ENCODE data around the gene INPP5D. TPM values are rescaled to one million over a fixed set of nuclear protein-coding genes. Genes with fewer than 3 reads are reported as not detected.

INPP5D gene
- total and polyA plus RNA-seq, 7 experiments from 2014 or later, result 41.0 to 232 (median 122) TPM

GRCh38 chr2:233039212-233039845 lies 20.8 kb upstream of the INPP5D start:
- Histone ChIP-seq H3K4me1 (ENCODE audit: control insufficient read depth in 2 of 2, insufficient read depth in 2 of 2, low read length in 2 of 2) (no peaks in the 10 kb centered on the region), H3K27me3 (ENCODE audit: control insufficient read depth in 2 of 2, insufficient read depth in 2 of 2, low read length in 2 of 2) (no peaks in the 10 kb centered on the region), H3K27ac (ENCODE audit: low read depth, low read length) (no peak overlapping the region), H3K4me3 (ENCODE audit: low read length) (no peak overlapping the region), H3K9me3 (ENCODE audit: control insufficient read depth in 2 of 3, low read length in 3 of 3) (no peaks in the 10 kb centered on the region), H3K36me3 (ENCODE audit: control insufficient read depth in 2 of 3, insufficient read depth in 3 of 3, low read length in 3 of 3) (no peaks in the 10 kb centered on the region)
- ATAC-seq (no peak), DNase-seq (no peak)
- Mint-ChIP-seq H3K36me3 (no peaks in the 10 kb centered on the region), H3K27me3 (peaks cover 0 to 7% (median 0%) of the 10 kb centered on the region in 5 donors), H3K4me1 (peaks cover 0 to 4% (median 0%) of the 10 kb centered on the region in 7 donors), H3K27ac (no peak overlapping the region), H3K9me3 (no peaks in the 10 kb centered on the region), H3K4me3 (no peak overlapping the region)
- ChIA-PET POLR2A (no interaction called here), CTCF (no interaction called here)
- intact Hi-C loops (cut with micrococcal nuclease), result no loop called here

- no peaks in the 10 kb centered on the region for H3K4me1 ChIP-seq (ENCODE audit: control insufficient read depth in 2 of 2, insufficient read depth in 2 of 2, low read length in 2 of 2)
- no peak overlapping the region for H3K4me3 Mint-ChIP-seq
- H3K27me3 Mint-ChIP-seq, result peaks cover 0 to 7% (median 0%) of the 10 kb centered on the region in 5 donors
- no peaks in the 10 kb centered on the region for H3K36me3 ChIP-seq (ENCODE audit: control insufficient read depth in 2 of 3, insufficient read depth in 3 of 3, low read length in 3 of 3)
- no peak overlapping the region for H3K27ac Mint-ChIP-seq
- ChIA-PET CTCF (no interaction called here), POLR2A (no interaction called here)
- H3K9me3 Mint-ChIP-seq, result no peaks in the 10 kb centered on the region
- ATAC-seq (no peak), DNase-seq (no peak)
- H3K27ac ChIP-seq (ENCODE audit: low read depth, low read length), result no peak overlapping the region
- no peaks in the 10 kb centered on the region for H3K27me3 ChIP-seq (ENCODE audit: control insufficient read depth in 2 of 2, insufficient read depth in 2 of 2, low read length in 2 of 2)
- no peaks in the 10 kb centered on the region for H3K9me3 ChIP-seq (ENCODE audit: control insufficient read depth in 2 of 3, low read length in 3 of 3)
- H3K4me3 ChIP-seq (ENCODE audit: low read length), result no peak overlapping the region
- intact Hi-C loops (cut with micrococcal nuclease), result no loop called here
- no peaks in the 10 kb centered on the region for H3K36me3 Mint-ChIP-seq
- peaks cover 0 to 4% (median 0%) of the 10 kb centered on the region in 7 donors for H3K4me1 Mint-ChIP-seq
These were observed 20.2 kb upstream of the INPP5D start for GRCh38 chr2:233039846-233040530.

- CTCF ChIA-PET, result no interaction called here
- DNase-seq, result no peak
- Mint-ChIP-seq H3K4me1 (peaks cover 0 to 4% (median 0%) of the 10 kb centered on the region in 7 donors), H3K36me3 (no peaks in the 10 kb centered on the region), H3K9me3 (no peaks in the 10 kb centered on the region), H3K4me3 (no peak overlapping the region), H3K27ac (no peak overlapping the region), H3K27me3 (peaks cover 0 to 9% (median 0%) of the 10 kb centered on the region in 5 donors)
- intact Hi-C loops (cut with micrococcal nuclease), result no loop called here
- H3K27me3 ChIP-seq (ENCODE audit: control insufficient read depth in 2 of 2, insufficient read depth in 2 of 2, low read length in 2 of 2), result no peaks in the 10 kb centered on the region
- no peaks in the 10 kb centered on the region for H3K36me3 ChIP-seq (ENCODE audit: control insufficient read depth in 2 of 3, insufficient read depth in 3 of 3, low read length in 3 of 3)
- no peaks in the 10 kb centered on the region for H3K9me3 ChIP-seq (ENCODE audit: control insufficient read depth in 2 of 3, low read length in 3 of 3)
- no peak overlapping the region for H3K27ac ChIP-seq (ENCODE audit: low read depth, low read length)
- no peak for ATAC-seq
- H3K4me3 ChIP-seq (ENCODE audit: low read length), result no peak overlapping the region
- POLR2A ChIA-PET, result no interaction called here
- no peaks in the 10 kb centered on the region for H3K4me1 ChIP-seq (ENCODE audit: control insufficient read depth in 2 of 2, insufficient read depth in 2 of 2, low read length in 2 of 2)
These were observed 19.6 kb upstream of the INPP5D start for GRCh38 chr2:233040571-233040970.

GRCh38 chr2:233041722-233042323 lies 18.3 kb upstream of the INPP5D start:
- no peaks in the 10 kb centered on the region for H3K36me3 ChIP-seq (ENCODE audit: control insufficient read depth in 2 of 3, insufficient read depth in 3 of 3, low read length in 3 of 3)
- Mint-ChIP-seq H3K27ac (no peak overlapping the region), H3K9me3 (no peaks in the 10 kb centered on the region), H3K27me3 (peaks cover 0 to 9% (median 0%) of the 10 kb centered on the region in 5 donors), H3K4me1 (peaks cover 0 to 4% (median 0%) of the 10 kb centered on the region in 7 donors), H3K4me3 (no peak overlapping the region), H3K36me3 (no peaks in the 10 kb centered on the region)
- POLR2A ChIA-PET, result no interaction called here
- intact Hi-C loops (cut with micrococcal nuclease), result no loop called here
- ATAC-seq, result no peak
- H3K4me3 ChIP-seq (ENCODE audit: low read length), result no peak overlapping the region
- H3K9me3 ChIP-seq (ENCODE audit: control insufficient read depth in 2 of 3, low read length in 3 of 3), result no peaks in the 10 kb centered on the region
- no peak for DNase-seq
- CTCF ChIA-PET, result no interaction called here
- H3K27me3 ChIP-seq (ENCODE audit: control insufficient read depth in 2 of 2, insufficient read depth in 2 of 2, low read length in 2 of 2), result no peaks in the 10 kb centered on the region
- H3K27ac ChIP-seq (ENCODE audit: low read depth, low read length), result no peak overlapping the region
- no peaks in the 10 kb centered on the region for H3K4me1 ChIP-seq (ENCODE audit: control insufficient read depth in 2 of 2, insufficient read depth in 2 of 2, low read length in 2 of 2)

- Mint-ChIP-seq H3K4me3 (no peak overlapping the region), H3K9me3 (no peaks in the 10 kb centered on the region), H3K27ac (no peak overlapping the region), H3K36me3 (no peaks in the 10 kb centered on the region), H3K4me1 (peaks cover 0 to 5% (median 0%) of the 10 kb centered on the region in 7 donors), H3K27me3 (peaks cover 0 to 13% (median 0%) of the 10 kb centered on the region in 5 donors)
- CTCF ChIA-PET, result no interaction called here
- no peaks in the 10 kb centered on the region for H3K9me3 ChIP-seq (ENCODE audit: control insufficient read depth in 2 of 3, low read length in 3 of 3)
- H3K27me3 ChIP-seq (ENCODE audit: control insufficient read depth in 2 of 2, insufficient read depth in 2 of 2, low read length in 2 of 2), result no peaks in the 10 kb centered on the region
- ATAC-seq (no peak), DNase-seq (no peak)
- no peaks in the 10 kb centered on the region for H3K4me1 ChIP-seq (ENCODE audit: control insufficient read depth in 2 of 2, insufficient read depth in 2 of 2, low read length in 2 of 2)
- H3K36me3 ChIP-seq (ENCODE audit: control insufficient read depth in 2 of 3, insufficient read depth in 3 of 3, low read length in 3 of 3), result no peaks in the 10 kb centered on the region
- POLR2A ChIA-PET, result no interaction called here
- intact Hi-C loops (cut with micrococcal nuclease), result no loop called here
- no peak overlapping the region for H3K27ac ChIP-seq (ENCODE audit: low read depth, low read length)
- H3K4me3 ChIP-seq (ENCODE audit: low read length), result no peak overlapping the region
These were observed 17.6 kb upstream of the INPP5D start for GRCh38 chr2:233042549-233042948.

GRCh38 chr2:233044974-233045605 lies 15.1 kb upstream of the INPP5D start:
- Histone ChIP-seq H3K9me3 (ENCODE audit: control insufficient read depth in 2 of 3, low read length in 3 of 3) (no peaks in the 10 kb centered on the region), H3K27ac (ENCODE audit: low read depth, low read length) (no peak overlapping the region), H3K4me1 (ENCODE audit: control insufficient read depth in 2 of 2, insufficient read depth in 2 of 2, low read length in 2 of 2) (no peaks in the 10 kb centered on the region), H3K4me3 (ENCODE audit: low read length) (no peak overlapping the region), H3K27me3 (ENCODE audit: control insufficient read depth in 2 of 2, insufficient read depth in 2 of 2, low read length in 2 of 2) (no peaks in the 10 kb centered on the region), H3K36me3 (ENCODE audit: control insufficient read depth in 2 of 3, insufficient read depth in 3 of 3, low read length in 3 of 3) (no peaks in the 10 kb centered on the region)
- no peak overlapping the region for H3K27ac Mint-ChIP-seq
- DNase-seq, result no peak
- peaks cover 0 to 26% (median 0%) of the 10 kb centered on the region in 5 donors for H3K27me3 Mint-ChIP-seq
- intact Hi-C loops (cut with micrococcal nuclease), result no loop called here
- H3K4me3 Mint-ChIP-seq, result no peak overlapping the region
- no peak for ATAC-seq
- no peaks in the 10 kb centered on the region for H3K9me3 Mint-ChIP-seq
- POLR2A ChIA-PET, result no interaction called here
- H3K36me3 Mint-ChIP-seq, result no peaks in the 10 kb centered on the region
- CTCF ChIA-PET, result interaction anchor here (2.2 kb wide), 1 partner anchor 9 kb away, joined by 7 read pairs; no protein-coding TSS in a partner anchor
- H3K4me1 Mint-ChIP-seq, result peaks cover 0 to 21% (median 7%) of the 10 kb centered on the region in 7 donors

All from naive thymus-derived CD4-positive, alpha-beta T cell (primary cell).